Right lung (tissue), 5 donors: ENCODE data around the gene UROD. TPM values are rescaled to one million over a fixed set of nuclear protein-coding genes. Genes with fewer than 3 reads are reported as not detected.
A peak's percentile ranks its signal among the peaks of the same experiment; 100 is the strongest.
"Not testable (repeated sequence)": the region's sequence is repeated elsewhere in the genome, so short reads cannot be mapped to it uniquely, and the experiment has no call there.

ENCODE experiments used
- DNase-seq, 2 donors: peaks; one replicate each; pipeline ENCODE4 v3.0.0-alpha.2; 2013
- polyA plus RNA-seq, 5 donors: library from polyadenylated mRNA; unstranded; fragments of 120-200 nt; gene quantifications; one replicate each; pipeline versions ENCODE4 v1.2.1 to v1.2.3, GENCODE V29; 2013; ENCODE audit warnings: inconsistent platforms in 1 of 5, low replicate concordance in 1 of 5; ENCODE audit not compliant: insufficient read length in 5 of 5, insufficient read depth in 1 of 5

The UROD gene
- polyA plus RNA-seq, 5 donors, result 90.1 to 110 (median 94.8) TPM

DNA sequence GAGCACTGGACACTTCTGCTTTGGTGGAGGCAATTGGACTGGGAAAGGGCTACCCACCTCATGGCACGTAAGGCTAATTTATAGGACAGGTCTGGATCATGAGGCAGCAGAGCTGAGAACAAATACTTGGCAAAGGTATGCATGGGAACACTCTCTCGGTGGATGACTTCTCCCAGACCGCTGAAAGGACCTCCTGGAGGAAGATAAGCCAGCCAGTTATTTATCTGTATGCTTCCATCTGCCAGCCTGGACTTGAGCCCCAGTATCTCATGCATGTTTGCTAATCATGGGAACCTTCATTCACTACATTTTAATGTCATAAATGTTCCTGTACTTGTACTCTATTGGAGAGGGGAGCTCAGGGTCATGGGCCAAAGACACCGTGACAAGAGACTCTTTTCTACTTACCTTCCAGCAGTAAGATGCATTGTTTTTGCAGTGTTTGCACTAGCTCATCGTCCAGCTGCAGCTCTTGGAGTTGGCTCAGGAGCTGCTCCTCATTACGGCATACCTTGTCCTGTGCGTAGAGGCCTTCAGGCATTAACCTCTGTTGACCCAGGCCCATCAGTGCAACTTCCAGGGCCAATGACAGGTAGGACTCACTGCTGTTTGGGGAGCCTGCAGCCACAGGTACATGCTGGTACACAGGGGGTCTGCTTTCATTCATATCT, 23.7 kb downstream of the UROD start:
- no peak for DNase-seq

DNA sequence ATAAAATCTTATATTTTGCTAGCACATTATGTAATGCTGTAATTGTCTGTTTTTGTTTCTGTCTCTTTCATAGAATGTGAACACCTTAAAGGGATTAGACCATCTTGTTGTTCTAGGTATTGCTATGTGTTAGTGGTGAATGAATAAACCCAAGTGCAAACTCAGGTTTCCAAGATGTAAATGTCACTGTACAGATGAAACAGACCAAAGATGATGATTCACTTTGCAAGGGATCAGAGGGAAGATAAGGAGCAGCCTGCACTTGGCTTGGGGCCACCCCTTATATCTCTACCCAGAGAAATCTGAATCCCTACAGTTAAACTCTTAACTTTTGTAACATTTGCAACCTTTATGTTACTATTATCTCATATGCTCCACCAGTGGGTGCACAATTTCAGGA, 25.4 kb downstream of the UROD start:
- DNase-seq, result no peak

DNA sequence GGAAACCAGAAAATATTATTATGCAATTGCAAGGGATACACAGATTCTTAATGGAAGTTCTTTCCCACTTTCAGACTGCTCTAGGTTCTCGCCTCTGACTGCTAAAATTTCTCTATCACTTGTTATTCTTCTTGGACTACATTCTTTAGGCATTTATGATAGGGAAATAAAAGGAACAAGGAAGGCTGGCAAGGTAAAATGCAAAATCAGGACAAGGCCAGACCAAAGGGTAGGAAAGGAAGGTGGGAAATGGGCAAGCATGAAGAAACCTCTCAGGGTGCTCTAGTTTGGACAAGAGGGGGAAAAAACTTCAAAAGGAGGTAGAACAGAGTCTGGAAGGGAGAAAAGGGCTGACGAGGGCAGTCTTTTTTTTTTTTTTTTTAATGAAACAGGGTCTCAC, 26.2 kb downstream of the UROD start:
- no peak for DNase-seq

DNA sequence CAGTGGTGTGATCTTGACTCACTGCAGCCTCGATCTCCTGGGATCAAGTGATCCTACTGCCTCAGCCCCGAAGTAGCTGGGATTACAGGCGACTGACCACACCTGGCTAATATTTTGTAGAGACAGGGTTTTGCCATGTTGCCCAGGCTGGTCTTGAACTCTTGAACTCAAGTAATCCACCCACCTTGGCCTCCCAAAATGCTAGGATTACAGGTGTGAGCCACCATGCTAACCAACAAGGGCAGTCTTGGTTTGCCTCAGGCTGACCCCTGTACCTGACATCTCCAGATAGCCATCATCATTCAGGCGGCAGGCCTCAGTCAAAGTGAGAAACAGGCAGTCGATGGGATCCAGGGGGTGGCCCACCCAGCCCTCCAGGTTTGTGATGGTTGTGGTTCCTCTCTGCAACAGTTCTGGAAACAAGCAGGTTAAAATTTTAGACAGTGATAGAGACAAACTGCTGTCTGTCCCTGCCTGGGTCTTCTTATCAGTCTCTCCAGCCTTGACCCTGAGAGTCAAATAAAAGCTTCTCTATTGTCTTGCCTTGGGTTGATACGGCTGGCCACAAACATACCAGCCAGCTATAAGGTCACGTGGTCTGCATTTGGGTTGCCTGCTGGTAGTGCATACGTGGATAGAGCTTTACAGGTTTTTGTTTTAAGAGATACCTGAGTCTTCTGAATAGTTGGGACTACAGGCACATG, 26.8 kb downstream of the UROD start:
- DNase-seq, result no peak

DNA sequence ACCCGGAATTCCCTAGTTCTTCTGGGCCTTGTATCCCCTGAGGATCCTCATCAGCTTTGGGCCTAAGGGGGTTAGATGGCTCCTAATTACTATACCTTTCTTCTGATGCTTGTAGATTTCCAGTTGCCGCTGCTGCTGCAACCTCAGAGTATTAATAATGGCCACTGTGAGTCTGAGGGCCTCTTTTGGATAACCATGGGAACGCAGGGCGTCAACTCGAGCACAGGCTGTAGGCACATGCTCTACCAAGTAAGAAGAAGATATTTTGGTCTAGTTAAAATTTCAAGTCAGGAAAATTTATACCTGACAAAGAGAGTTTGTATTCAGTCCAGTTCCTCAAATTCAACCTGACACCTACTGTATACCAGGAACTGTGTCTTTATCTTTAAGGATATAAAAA, 28.2 kb downstream of the UROD start:
- DNase-seq, result no peak

DNA sequence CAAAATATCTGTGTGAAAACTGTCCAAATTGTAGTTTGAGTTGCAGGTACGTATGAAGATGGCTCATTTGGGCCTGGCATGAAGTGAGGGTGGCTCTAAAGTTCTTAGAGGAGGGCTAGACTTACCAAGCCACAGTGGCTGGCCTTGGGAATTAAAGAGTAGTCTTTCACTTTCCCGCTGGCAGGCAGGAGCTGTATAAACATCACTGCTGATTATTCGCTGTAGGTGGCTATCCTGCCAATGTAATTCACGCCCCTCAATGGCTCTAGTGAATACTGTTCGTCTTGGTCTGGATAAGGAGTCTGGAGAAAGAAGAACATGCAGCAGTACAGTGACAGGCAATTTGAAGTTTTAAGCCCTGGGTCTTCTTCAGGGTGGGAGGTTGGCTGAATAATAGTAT, 31.0 kb downstream of the UROD start:
- no peak for DNase-seq

DNA sequence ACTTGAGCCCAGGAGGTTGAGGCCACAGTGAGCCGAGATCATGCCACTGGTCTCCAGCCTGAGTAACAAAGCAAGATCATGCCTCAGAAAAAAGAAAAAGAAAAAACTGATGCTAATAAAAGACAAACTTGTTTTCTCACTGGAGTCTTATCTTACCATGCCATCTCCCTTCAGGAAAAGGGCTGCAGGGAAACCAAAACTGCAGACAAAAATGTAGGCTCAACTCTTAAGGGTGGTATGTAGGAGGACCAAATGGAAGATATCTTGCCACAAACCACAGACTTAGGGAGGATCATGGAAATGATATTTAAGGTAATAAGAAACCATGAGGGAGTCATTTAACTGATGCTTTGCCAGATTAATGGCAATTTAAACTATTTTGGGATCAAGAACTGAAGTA, 32.9 kb downstream of the UROD start:
- DNase-seq, result no peak

DNA sequence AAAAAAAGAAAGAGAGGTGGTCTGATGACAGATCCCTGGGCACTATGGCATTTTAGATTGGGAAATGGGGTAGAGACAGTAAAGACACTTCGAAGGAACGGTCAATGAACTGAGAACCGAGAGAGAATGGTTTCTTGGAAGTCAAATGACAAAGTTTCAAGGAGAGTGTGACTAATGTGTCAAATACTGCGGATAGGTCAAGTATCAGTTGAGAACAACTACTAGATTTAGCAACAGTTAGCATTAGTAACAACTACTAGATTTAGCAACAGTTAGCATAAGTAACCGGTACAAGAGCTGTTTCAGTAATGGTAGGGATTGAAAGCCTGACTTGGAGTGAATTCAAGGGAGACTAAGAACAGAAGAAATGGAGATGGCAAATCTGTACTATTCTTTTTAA, 35.0 kb downstream of the UROD start:
- no peak for DNase-seq

DNA sequence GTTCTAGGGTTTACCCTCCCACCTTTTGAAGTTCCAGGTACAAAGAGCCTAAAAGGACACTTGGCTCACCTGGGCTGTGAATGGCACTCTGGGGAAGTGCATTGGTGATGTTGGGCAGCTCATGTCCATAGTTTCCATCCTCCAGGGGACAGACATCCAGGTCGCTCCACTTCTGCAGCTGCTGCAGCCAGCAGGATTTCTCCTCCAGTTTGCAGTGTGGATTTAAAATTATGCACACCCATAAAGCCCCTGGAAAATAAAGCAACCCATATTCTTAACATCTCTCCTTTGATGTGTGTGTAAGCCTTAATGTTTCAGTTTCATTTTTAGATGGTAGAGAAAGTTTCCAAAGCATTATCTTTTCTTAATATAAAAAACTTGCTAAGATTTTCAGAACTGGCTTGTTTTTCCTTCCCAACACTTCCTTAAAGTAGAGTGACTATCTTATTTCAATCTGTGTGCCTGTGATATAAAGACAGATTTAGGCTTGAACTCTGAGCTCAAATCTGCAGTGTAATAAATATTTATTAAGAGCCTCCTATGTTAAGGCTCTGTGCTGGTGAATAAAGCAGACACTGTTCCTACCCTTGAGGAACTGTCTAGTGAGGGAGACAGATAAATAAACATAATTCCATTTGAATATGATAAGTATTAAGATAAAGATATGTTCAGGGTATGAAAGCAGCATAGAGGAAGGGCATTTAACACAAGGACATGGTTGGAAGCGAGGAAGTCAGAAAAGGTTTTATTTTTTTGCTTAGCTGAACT, 39.1 kb downstream of the UROD start:
- no peak for DNase-seq

DNA sequence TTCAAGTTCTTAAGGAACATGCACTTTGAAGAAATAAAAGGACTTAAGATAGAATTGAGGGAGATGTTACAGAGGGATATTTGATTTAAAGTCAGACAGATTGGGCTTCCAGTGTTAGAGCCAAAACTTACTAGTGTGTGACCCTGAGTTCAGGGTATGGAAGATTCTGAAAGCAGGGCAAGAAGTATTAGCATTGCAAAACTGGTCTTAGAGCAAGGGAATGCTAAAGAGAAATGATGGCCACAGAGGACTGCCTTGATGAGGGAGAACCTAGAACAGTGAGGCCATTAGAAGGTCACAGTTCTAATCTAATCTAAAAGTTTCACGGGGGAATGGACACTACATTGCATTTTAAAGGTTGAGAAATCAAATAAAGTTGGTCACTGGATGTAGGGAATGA, 45.5 kb downstream of the UROD start:
- no peak for DNase-seq

DNA sequence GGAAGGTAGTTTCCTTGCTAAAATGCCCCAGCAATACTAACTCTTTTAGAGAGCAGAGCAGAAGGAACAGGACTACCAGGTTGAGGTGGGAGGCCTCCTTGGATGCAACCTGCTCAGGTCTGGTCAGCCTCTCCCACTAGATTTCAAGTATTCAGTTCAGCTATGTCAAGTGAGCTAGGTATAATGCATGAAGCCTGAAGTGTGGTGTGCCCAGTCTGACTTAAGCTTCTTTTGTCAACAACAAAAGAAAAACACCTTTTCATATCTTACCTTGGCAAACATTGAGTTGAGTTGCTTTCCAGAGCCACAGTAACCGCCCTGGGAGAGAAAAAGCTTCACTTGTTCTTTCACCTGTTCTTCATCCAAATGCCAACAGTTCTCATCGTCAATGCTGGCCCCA, 47.8 kb downstream of the UROD start:
- DNase-seq, result peak in 1 of 2 donors; percentile 5

DNA sequence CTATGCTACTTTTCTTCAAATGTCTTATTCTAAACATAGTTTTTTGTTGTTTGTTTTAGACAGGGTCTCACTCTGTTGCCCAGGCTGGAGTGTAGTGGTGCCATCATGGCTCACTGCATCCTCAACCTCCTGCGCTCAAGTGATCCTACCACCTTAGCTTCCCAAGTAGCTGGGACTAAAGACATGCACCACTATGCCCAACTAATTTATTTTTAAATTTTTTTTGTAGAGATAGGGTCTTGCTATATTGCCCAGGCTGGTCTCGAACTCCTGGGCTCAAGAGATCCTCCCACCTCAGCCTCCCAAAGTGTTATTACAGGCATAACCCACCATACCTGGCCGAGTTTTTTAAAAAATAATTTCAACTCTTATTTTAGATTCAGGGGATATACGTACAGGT, 50.4 kb downstream of the UROD start:
- DNase-seq, result not testable (repeated sequence)

DNA sequence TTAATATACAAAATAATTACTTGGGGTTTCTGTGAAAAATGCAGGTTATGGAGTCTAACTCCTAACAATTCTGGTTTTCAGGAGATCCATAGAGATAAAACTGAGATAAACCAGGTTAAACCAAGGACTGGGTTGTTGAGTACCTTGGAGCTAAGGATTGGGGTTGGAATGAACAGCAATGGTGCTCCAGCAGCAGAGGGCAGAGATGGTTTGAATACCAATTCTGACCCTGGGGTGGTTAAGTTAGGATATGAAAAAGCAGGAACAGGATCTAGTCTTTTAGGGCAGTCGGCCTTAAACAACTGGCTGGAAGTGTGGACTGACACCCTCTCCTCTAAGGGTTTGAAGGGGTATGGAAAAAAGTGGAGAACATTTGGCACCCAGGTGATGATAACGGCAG, 53.0 kb downstream of the UROD start:
- no peak for DNase-seq

Other genes starting within 250 kb of the UROD start
- gene RPS8, start 236.7 kb upstream of the UROD start, polyA plus RNA-seq, result 1,000 to 10,000 TPM; 2,874 to 3,551 (median 2,984) TPM
- 1 to 10 TPM in 2 of 5 donors, under 1 TPM in 3; 0.48 to 1.4 (median 0.96) TPM for gene BEST4, start 224.1 kb upstream of the UROD start, polyA plus RNA-seq
- 10 to 100 TPM in 3 of 5 donors, 1 to 10 TPM in 2; 7.3 to 12.7 (median 10.8) TPM for gene PLK3, start 211.9 kb upstream of the UROD start, polyA plus RNA-seq
- gene DYNLT4, start 204.9 kb upstream of the UROD start, polyA plus RNA-seq, result 1 to 10 TPM in 1 of 5 donors, under 1 TPM in 4; 0.34 to 2.0 (median 0.74) TPM
- 10 to 100 TPM; 20.5 to 27.7 (median 20.9) TPM for gene BTBD19, start 203.7 kb upstream of the UROD start, polyA plus RNA-seq
- gene PTCH2, start 169.0 kb upstream of the UROD start, polyA plus RNA-seq, result 1 to 10 TPM; 5.2 to 9.7 (median 6.0) TPM
- gene EIF2B3, start 25.7 kb upstream of the UROD start, polyA plus RNA-seq, result 10 to 100 TPM; 26.7 to 31.0 (median 28.5) TPM
- 10 to 100 TPM; 27.6 to 33.1 (median 32.2) TPM for gene HECTD3, start 930 bp upstream of the UROD start, polyA plus RNA-seq
- gene ZSWIM5, start 194.4 kb downstream of the UROD start, polyA plus RNA-seq, result 1 to 10 TPM; 4.5 to 5.4 (median 4.7) TPM